Naive B cell (primary cell): ENCODE measurements around the gene CRKL. TPM values are rescaled to one million over a fixed set of nuclear protein-coding genes. Genes with fewer than 3 reads are reported as not detected.
A peak's percentile ranks its signal among the peaks of the same experiment; 100 is the strongest.
"Not testable (repeated sequence)": the region's sequence is repeated elsewhere in the genome, so short reads cannot be mapped to it uniquely, and the experiment has no call there.

Experiments used
- ATAC-seq, 2 donors: fragments of 150-1000 bp; cut with Tn5 transposase; 2 replicates each; pipeline ENCODE4 v1.10.0; 2021; ENCODE audit warnings: low read depth in 2 of 2, mild to moderate bottlenecking in 2 of 2, moderate library complexity in 2 of 2
- DNase-seq: peaks from one replicate; pipeline ENCODE4 v3.0.0; 2022
- H3K27ac Mint-ChIP-seq, 6 donors: one replicate each; pipeline ENCODE4 v1.8.0; 2020 to 2022; ENCODE audit warnings: mild to moderate bottlenecking in 6 of 6, mixed read lengths in 6 of 6, moderate library complexity in 5 of 6, inconsistent platforms in 2 of 6
- H3K27me3 Mint-ChIP-seq, 3 donors: one replicate each; pipeline ENCODE4 v1.8.0; 2021 to 2022; ENCODE audit warnings: mixed read lengths in 3 of 3, mild to moderate bottlenecking in 1 of 3
- H3K36me3 Mint-ChIP-seq, 2 donors: one replicate each; pipeline ENCODE4 v1.8.0; 2020 to 2022; ENCODE audit warnings: mixed read lengths in 2 of 2, inconsistent platforms in 1 of 2, mild to moderate bottlenecking in 1 of 2
- H3K4me1 Mint-ChIP-seq, 3 donors: one replicate each; pipeline ENCODE4 v1.8.0; 2020 to 2022; ENCODE audit warnings: mixed read lengths in 3 of 3, inconsistent platforms in 1 of 3, mild to moderate bottlenecking in 1 of 3, moderate library complexity in 1 of 3
- H3K4me3 Mint-ChIP-seq, 8 donors: one replicate each; pipeline ENCODE4 v1.8.0; 2020 to 2022; ENCODE audit warnings: mild to moderate bottlenecking in 8 of 8, mixed read lengths in 8 of 8, moderate library complexity in 8 of 8, inconsistent platforms in 2 of 8
- H3K9me3 Mint-ChIP-seq, 7 donors: one replicate each; pipeline ENCODE4 v1.8.0; 2020 to 2022; ENCODE audit warnings: mixed read lengths in 7 of 7, mild to moderate bottlenecking in 5 of 7, inconsistent platforms in 2 of 7, moderate library complexity in 1 of 7
- polyA plus RNA-seq, 6 donors: library from polyadenylated mRNA; unstranded; fragments of 300-500 nt; fragmentation: Illumina TruSeq; gene quantifications; one replicate each; pipeline ENCODE4 v1.2.3, GENCODE V29; 2021; ENCODE audit warnings: low read depth in 6 of 6

Gene CRKL
- polyA plus RNA-seq, 6 donors from 2014 or later: 42.6 to 60.7 (median 50.0) TPM

GRCh38 chr22:20885557-20886323, 31.5 kb upstream of the CRKL start:
- Mint-ChIP-seq H3K4me1 (peaks cover 0 to 9% (median 0%) of the 10 kb centered on the region in 3 donors), H3K36me3 (peaks cover 29 to 59% of the 10 kb centered on the region in 2 donors), H3K27ac (peak overlapping the region in 2 of 6 donors; percentile 20 to 43), H3K9me3 (no peaks in the 10 kb centered on the region), H3K4me3 (no peak overlapping the region), H3K27me3 (no peaks in the 10 kb centered on the region)
- DNase-seq (peak; percentile 28), ATAC-seq (peak; percentile 64)

- ATAC-seq: no peak
- Mint-ChIP-seq H3K4me3 (no peak overlapping the region), H3K4me1 (peaks cover 0 to 9% (median 0%) of the 10 kb centered on the region in 3 donors), H3K9me3 (no peaks in the 10 kb centered on the region), H3K27ac (peak overlapping the region in 2 of 6 donors; percentile 11 to 52), H3K27me3 (no peaks in the 10 kb centered on the region), H3K36me3 (peaks cover 24 to 52% of the 10 kb centered on the region in 2 donors)
- no peak for DNase-seq
Measured at GRCh38 chr22:20887375-20887774, 29.8 kb upstream of the CRKL start.

GRCh38 chr22:20889025-20889704, 28.0 kb upstream of the CRKL start:
- Mint-ChIP-seq H3K4me3 (no peak overlapping the region), H3K27me3 (no peaks in the 10 kb centered on the region), H3K4me1 (peaks cover 0 to 9% (median 0%) of the 10 kb centered on the region in 3 donors), H3K36me3 (peaks cover 15 to 38% of the 10 kb centered on the region in 2 donors), H3K9me3 (no peaks in the 10 kb centered on the region), H3K27ac (no peak overlapping the region)
- no peak for DNase-seq
- no peak for ATAC-seq

- Mint-ChIP-seq H3K27me3 (peaks cover 0 to 3% (median 0%) of the 10 kb centered on the region in 3 donors), H3K4me1 (peaks cover 0 to 8% (median 0%) of the 10 kb centered on the region in 3 donors), H3K4me3 (no peak overlapping the region), H3K9me3 (no peaks in the 10 kb centered on the region), H3K27ac (no peak overlapping the region), H3K36me3 (peaks cover 15 to 32% of the 10 kb centered on the region in 2 donors)
- DNase-seq (no peak), ATAC-seq (no peak)
Measured at GRCh38 chr22:20889904-20890540, 27.2 kb upstream of the CRKL start.

- Mint-ChIP-seq H3K4me3 (no peak overlapping the region), H3K4me1 (no peaks in the 10 kb centered on the region), H3K27ac (no peak overlapping the region), H3K36me3 (peaks cover 15 to 32% of the 10 kb centered on the region in 2 donors), H3K9me3 (no peaks in the 10 kb centered on the region), H3K27me3 (peaks cover 0 to 3% (median 0%) of the 10 kb centered on the region in 3 donors)
- ATAC-seq: no peak
- no peak for DNase-seq
Measured at GRCh38 chr22:20890975-20891374, 26.2 kb upstream of the CRKL start.

- DNase-seq, H3K36me3 Mint-ChIP-seq, H3K4me3 Mint-ChIP-seq, ATAC-seq, H3K27ac Mint-ChIP-seq, H3K4me1 Mint-ChIP-seq, H3K27me3 Mint-ChIP-seq, H3K9me3 Mint-ChIP-seq: not testable (repeated sequence)
Measured at GRCh38 chr22:20897737-20898136, 19.5 kb upstream of the CRKL start.

GRCh38 chr22:20899827-20900423, 17.3 kb upstream of the CRKL start:
- Mint-ChIP-seq H3K4me3 (no peak overlapping the region), H3K4me1 (no peaks in the 10 kb centered on the region), H3K27me3 (no peaks in the 10 kb centered on the region), H3K27ac (no peak overlapping the region), H3K36me3 (no peaks in the 10 kb centered on the region), H3K9me3 (no peaks in the 10 kb centered on the region)
- ATAC-seq (no peak), DNase-seq (no peak)

GRCh38 chr22:20901093-20902033, 15.8 kb upstream of the CRKL start:
- not testable (repeated sequence) for H3K4me1 Mint-ChIP-seq, H3K4me3 Mint-ChIP-seq, H3K27ac Mint-ChIP-seq, H3K36me3 Mint-ChIP-seq, DNase-seq, H3K9me3 Mint-ChIP-seq, ATAC-seq, H3K27me3 Mint-ChIP-seq

GRCh38 chr22:20903093-20903492, 14.1 kb upstream of the CRKL start:
- peaks cover 0 to 4% (median 0%) of the 10 kb centered on the region in 3 donors for H3K27me3 Mint-ChIP-seq
- ATAC-seq (no peak), DNase-seq (no peak)
- no peak overlapping the region for H3K4me3 Mint-ChIP-seq
- H3K27ac Mint-ChIP-seq: no peak overlapping the region
- H3K4me1 Mint-ChIP-seq: no peaks in the 10 kb centered on the region
- no peaks in the 10 kb centered on the region for H3K36me3 Mint-ChIP-seq
- no peaks in the 10 kb centered on the region for H3K9me3 Mint-ChIP-seq

- no peaks in the 10 kb centered on the region for H3K9me3 Mint-ChIP-seq
- ATAC-seq (no peak), DNase-seq (no peak)
- no peak overlapping the region for H3K4me3 Mint-ChIP-seq
- H3K36me3 Mint-ChIP-seq: no peaks in the 10 kb centered on the region
- H3K4me1 Mint-ChIP-seq: no peaks in the 10 kb centered on the region
- H3K27ac Mint-ChIP-seq: peak overlapping the region in 1 of 6 donors; percentile 59
- peaks cover 0 to 4% (median 0%) of the 10 kb centered on the region in 3 donors for H3K27me3 Mint-ChIP-seq
Measured at GRCh38 chr22:20904008-20904979, 12.9 kb upstream of the CRKL start.

- H3K4me1 Mint-ChIP-seq: no peaks in the 10 kb centered on the region
- ATAC-seq (no peak), DNase-seq (no peak)
- no peak overlapping the region for H3K4me3 Mint-ChIP-seq
- H3K9me3 Mint-ChIP-seq: no peaks in the 10 kb centered on the region
- H3K36me3 Mint-ChIP-seq: no peaks in the 10 kb centered on the region
- peak overlapping the region in 1 of 6 donors; percentile 59 for H3K27ac Mint-ChIP-seq
- peaks cover 0 to 4% (median 0%) of the 10 kb centered on the region in 3 donors for H3K27me3 Mint-ChIP-seq
Measured at GRCh38 chr22:20904980-20905355, 12.2 kb upstream of the CRKL start.
